ENCODE measurements around the gene GNAS. TPM values are rescaled to one million over a fixed set of nuclear protein-coding genes. Genes with fewer than 3 reads are reported as not detected.
A peak's percentile ranks its signal among the peaks of the same experiment; 100 is the strongest.

Gene GNAS
- total RNA-seq, 4 donors from 2014 or later, result 484 to 621 (median 524) TPM

DNA sequence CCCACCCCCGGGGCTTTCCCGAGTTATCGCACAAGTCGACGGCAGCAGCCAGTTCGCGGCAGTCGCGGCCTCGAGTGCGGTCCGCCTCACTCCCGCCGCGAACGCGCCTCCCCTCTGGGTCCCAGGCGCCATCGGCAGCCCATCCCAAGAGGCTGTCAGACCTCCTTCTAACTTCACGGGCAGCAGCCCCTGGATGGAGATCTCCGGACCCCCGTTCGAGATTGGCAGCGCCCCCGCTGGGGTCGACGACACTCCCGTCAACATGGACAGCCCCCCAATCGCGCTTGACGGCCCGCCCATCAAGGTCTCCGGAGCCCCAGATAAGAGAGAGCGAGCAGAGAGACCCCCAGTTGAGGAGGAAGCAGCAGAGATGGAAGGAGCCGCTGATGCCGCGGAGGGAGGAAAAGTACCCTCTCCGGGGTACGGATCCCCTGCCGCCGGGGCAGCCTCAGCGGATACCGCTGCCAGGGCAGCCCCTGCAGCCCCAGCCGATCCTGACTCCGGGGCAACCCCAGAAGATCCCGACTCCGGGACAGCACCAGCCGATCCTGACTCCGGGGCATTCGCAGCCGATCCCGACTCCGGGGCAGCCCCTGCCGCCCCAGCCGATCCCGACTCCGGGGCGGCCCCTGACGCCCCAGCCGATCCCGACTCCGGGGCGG lies 1.6 kb downstream of the GNAS start:
- no peaks in the 10 kb centered on the region for H3K9me3 ChIP-seq
- no peak for DNase-seq (ENCODE audit: low spot score in 2 of 2)
- TF ChIP-seq POLR2A (IDR thresholded peaks at IDR 0.05) (no peak), EP300 (IDR thresholded peaks at IDR 0.05) (no peak), CTCF (IDR thresholded peaks at IDR 0.05) (no peak)
- H3K27me3 ChIP-seq, result peaks cover 0 to 81% of the 10 kb centered on the region in 2 donors
- WGBS, 2 donors, result 53 to 68% methylated on average over 50 of the region's 63 CpGs
- H3K4me1 ChIP-seq, result peaks cover 0 to 41% (median 3%) of the 10 kb centered on the region in 4 donors
- no peak overlapping the region for H3K27ac ChIP-seq
- peak overlapping the region; percentile 0 to 39 (median 17) for H3K4me3 ChIP-seq
- H3K36me3 ChIP-seq, result no peaks in the 10 kb centered on the region

DNA sequence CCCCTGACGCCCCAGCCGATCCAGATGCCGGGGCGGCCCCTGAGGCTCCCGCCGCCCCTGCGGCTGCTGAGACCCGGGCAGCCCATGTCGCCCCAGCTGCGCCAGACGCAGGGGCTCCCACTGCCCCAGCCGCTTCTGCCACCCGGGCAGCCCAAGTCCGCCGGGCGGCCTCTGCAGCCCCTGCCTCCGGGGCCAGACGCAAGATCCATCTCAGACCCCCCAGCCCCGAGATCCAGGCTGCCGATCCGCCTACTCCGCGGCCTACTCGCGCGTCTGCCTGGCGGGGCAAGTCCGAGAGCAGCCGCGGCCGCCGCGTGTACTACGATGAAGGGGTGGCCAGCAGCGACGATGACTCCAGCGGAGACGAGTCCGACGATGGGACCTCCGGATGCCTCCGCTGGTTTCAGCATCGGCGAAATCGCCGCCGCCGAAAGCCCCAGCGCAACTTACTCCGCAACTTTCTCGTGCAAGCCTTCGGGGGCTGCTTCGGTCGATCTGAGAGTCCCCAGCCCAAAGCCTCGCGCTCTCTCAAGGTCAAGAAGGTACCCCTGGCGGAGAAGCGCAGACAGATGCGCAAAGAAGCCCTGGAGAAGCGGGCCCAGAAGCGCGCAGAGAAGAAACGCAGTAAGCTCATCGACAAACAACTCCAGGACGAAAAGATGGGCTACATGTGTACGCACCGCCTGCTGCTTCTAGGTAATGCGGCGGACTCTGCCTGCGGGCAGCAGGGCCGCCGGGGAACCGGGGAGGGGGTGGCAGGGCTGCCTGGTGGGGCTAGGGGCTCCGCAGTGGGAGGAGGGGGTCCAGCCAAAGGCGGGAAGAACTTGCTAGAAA lies 2.3 kb downstream of the GNAS start:
- no peaks in the 10 kb centered on the region for H3K9me3 ChIP-seq
- TF ChIP-seq EP300 (IDR thresholded peaks at IDR 0.05), result no peak
- no peak for TF ChIP-seq CTCF (IDR thresholded peaks at IDR 0.05)
- TF ChIP-seq POLR2A (IDR thresholded peaks at IDR 0.05), result no peak
- DNase-seq (ENCODE audit: low spot score in 2 of 2), result no peak
- H3K4me3 ChIP-seq, result peak overlapping the region; percentile 0 to 39 (median 17)
- H3K27ac ChIP-seq, result no peak overlapping the region
- H3K27me3 ChIP-seq, result peaks cover 0 to 80% of the 10 kb centered on the region in 2 donors
- H3K4me1 ChIP-seq, result peaks cover 0 to 41% (median 3%) of the 10 kb centered on the region in 4 donors
- 62 to 65% methylated on average over 59 to 75 of the region's 75 CpGs for WGBS, 2 donors
- no peaks in the 10 kb centered on the region for H3K36me3 ChIP-seq

DNA sequence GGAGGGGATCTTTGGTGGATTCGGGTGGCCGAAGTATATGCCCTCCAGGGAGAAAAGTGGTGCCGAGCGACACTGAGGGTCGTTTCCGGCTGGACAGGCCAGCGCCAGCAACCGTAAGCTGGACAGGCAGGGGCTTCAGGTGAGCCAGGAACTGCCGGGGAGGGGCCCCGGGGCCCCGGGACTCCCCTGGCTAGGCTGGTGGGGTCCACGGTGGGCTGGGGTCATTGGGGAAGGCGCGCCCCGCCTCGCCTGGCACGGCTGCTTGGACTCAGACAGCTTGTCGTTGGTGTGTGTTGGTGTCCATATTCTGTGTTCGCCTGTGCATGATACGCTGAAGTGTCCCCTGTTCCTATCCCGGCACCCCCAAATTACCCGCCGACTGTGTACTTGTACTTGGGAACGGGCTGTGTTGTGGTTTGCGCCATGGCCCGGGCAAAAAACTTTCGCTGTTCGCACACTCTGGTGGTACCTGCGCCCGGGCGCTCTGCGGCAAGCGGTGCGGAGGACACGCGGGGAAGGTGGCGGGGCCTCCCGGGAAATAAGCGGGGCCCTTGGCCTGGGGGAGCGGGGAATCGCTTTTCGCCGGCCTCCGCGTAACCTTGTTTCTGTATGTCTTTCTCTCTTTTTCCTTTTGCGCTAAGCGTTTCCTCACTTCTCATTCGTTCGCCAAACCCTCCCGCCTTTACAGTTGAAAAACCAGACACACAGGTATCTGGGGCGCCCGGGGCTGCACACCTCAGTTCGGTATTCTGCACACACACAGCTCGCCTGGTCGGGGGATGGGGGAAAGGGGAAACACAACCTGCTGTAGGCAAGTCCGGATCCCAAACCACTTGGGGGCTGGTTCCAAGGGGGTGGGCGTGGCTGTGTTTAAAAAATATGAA lies 3.2 kb downstream of the GNAS start:
- no peak for DNase-seq (ENCODE audit: low spot score in 2 of 2)
- Histone ChIP-seq H3K36me3 (no peaks in the 10 kb centered on the region), H3K4me3 (peak overlapping the region in 1 of 4 donors; percentile 24), H3K27me3 (peaks cover 0 to 71% of the 10 kb centered on the region in 2 donors), H3K27ac (no peak overlapping the region), H3K4me1 (peaks cover 0 to 39% (median 3%) of the 10 kb centered on the region in 4 donors), H3K9me3 (no peaks in the 10 kb centered on the region)
- 56 to 62% methylated on average over 56 to 57 of the region's 57 CpGs for WGBS, 2 donors
- TF ChIP-seq POLR2A (IDR thresholded peaks at IDR 0.05) (no peak), CTCF (IDR thresholded peaks at IDR 0.05) (no peak), EP300 (IDR thresholded peaks at IDR 0.05) (no peak)

- Histone ChIP-seq H3K4me3 (no peak overlapping the region), H3K27me3 (peaks cover 0 to 21% of the 10 kb centered on the region in 2 donors), H3K4me1 (peaks cover 0 to 14% (median 0%) of the 10 kb centered on the region in 4 donors), H3K36me3 (no peaks in the 10 kb centered on the region), H3K9me3 (no peaks in the 10 kb centered on the region), H3K27ac (no peak overlapping the region)
- 81 to 83% methylated on average over 7 of the region's 7 CpGs for WGBS, 2 donors
- TF ChIP-seq CTCF (IDR thresholded peaks at IDR 0.05) (no peak), POLR2A (IDR thresholded peaks at IDR 0.05) (no peak), EP300 (IDR thresholded peaks at IDR 0.05) (no peak)
- no peak for DNase-seq (ENCODE audit: low spot score in 2 of 2)
These were observed 10.7 kb downstream of the GNAS start for GRCh38 chr20:58863044-58863790.
